HG03108 (cell line): ENCODE data around the gene POLD4.

Experiments used
- ATAC-seq: cut with Tn5 transposase; IDR thresholded peaks from one replicate; pipeline ENCODE4 v1.9.1; 2021; ENCODE audit warnings: moderate library complexity; ENCODE audit not compliant: unreplicated experiment

The POLD4 gene

DNA sequence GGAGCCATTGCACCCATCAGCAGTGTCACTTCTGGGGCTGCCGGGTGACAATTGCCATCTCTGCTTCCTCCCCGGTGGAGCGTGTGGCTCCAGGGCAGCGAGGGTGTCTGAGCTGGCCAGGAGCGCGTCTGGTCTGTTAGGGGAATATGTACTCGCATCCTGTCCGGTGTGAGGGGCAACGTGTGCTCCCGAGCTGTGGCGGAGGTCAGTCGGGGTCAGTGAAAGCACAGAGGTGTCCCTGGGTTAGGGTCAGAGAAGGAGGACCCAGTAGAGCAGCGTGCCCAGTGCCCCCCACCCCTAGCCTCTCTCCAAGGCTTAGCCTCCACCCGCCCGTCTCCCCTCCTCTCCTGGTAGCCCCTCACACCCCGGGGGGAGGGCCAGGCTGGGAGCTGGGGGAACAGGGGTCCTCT is 18.6 kb upstream of the POLD4 start:
- ATAC-seq, result no peak

DNA sequence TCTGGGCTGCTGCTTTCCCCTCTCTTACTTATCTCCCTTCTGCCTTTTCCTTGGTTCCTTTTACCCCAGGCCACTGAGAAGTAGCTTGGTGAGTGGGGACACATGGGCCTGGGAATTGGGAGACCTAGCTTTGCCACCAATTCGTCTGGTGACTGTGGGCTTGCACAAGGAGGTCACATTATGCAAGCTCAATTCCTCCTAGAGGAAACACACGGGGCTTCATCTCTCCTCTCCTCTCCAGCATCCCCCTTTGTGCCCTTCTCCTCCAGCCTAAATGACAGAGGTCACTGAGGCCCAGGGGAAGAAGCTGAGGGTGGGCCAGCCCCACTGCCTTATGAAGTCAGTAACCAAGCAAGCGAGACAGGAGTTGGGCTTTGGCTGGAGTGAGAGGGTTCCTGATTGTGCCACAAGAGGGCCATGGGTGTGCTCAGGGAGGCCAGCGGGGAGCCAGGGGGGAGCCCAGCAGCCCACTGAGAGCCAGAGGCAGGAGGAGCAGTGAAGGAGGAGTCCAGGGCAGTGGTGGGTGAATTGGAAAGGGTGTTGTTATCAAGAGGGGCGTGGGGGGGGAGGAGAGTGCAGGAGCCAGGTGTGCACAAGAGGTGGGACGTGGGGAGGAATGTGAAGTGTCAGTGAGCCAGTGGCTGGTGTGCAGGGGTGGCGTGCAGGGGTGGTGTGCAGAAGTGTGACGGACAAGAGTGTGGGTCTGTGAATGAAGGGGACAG is 18.0 kb upstream of the POLD4 start:
- no peak for ATAC-seq

- no peak for ATAC-seq
These were observed 17.2 kb upstream of the POLD4 start for GRCh38 chr11:67370351-67371076.

DNA sequence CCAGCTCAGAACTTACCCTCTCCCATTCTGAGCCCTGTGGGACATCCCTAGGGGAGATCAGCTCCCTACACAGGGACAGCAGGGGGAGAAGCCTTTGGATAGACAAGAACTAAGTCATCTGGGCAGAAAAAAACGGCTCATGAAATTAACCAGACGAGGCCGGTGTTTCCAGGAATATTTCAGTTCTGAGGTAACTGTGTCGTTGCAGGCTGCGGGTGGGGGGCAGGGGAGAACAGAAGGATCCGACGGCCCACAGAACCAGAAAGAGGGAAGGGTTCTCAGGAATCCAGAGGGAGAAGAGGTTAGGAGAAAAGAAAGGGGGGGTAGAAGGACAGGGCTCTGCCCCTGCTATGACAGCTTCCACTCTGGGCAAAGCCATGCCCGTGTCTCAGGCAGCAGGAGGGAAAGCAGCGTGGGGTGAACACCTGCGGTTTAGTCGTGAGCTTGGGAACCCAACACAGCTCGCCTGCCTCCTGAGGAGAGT is 16.5 kb upstream of the POLD4 start:
- no peak for ATAC-seq

- ATAC-seq, result no peak
These were observed 15.9 kb upstream of the POLD4 start for GRCh38 chr11:67369275-67369674.

DNA sequence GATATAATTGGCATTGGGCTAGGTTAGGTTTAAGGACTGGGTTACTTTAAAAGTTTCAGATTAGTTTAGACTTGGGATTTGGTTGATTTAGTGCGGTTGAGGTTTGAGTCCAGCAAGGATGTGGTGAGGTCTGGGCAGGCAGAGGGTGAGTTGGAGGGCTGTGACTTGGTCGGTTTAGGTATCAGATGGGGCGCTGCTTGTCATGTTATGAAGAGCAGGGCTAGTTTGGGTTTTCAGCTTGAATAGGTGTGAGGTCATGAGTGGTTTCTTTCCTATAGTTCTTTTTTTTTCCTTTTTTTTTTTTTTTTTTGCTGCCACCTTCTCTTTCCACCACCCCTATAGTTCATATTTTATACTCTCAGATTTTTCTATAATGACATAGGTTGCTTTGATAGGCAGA is 15.3 kb upstream of the POLD4 start:
- ATAC-seq, result no peak

DNA sequence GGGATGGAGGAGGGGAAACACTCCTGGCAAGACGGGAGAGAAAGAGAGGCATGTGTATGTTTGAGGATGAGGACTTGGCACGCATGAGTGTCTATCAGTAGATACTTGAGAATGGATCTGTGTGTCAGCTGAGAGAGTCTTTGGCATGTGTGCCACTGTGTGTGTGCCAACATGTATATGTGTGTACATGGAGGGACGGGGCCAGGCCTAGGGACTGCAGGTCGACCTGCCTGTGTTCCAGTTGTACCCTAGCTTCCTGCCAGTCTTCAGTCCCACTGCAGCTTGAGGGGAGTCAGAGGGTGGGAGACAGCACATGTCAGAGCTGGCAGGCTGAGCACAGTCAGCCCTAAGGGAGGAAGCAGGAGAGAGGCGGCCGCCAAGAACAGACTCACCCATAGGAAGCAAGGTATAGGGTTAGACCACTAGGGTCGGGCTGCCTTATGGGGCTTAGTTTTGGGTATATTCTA is 14.4 kb upstream of the POLD4 start:
- no peak for ATAC-seq

GRCh38 chr11:67366961-67367760 is 13.8 kb upstream of the POLD4 start:
- no peak for ATAC-seq

- ATAC-seq, result no peak
These were observed 13.2 kb upstream of the POLD4 start for GRCh38 chr11:67366546-67366945.

DNA sequence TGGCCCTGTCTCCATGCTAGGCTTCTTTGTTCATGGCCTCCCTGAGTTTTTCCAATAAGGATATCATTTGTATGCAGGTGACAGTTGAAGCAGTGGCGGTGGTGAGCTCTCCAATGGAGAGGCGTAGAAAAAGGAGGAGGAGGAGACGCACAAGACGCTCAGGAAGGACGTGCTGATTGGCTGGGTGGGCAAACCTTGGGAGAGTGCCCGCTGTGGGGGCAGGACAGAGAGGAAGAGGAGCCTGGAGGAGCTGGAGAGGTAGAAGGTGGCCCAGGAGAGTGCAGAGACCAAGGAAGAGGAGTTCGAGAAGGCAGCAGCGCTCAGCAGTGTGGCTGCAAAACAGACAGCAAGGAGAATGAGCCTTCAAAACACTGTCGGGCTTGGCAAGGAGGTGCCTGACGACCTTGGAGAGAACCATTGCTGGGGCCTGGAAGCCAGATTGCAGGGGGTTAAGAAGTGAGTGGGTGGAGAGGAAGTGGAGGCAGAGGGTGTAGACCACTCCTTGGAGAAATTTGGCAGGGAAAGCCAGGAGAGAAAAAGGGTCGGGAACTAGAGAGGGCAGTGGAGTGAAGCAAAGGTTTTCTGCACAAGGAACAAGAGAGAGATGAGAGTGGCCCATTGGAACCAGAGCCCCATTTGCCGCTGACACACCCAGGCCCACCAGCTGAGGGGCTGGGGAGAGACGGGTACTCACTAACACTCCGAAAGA is 12.5 kb upstream of the POLD4 start:
- no peak for ATAC-seq

- ATAC-seq, result no peak
These were observed 11.7 kb upstream of the POLD4 start for GRCh38 chr11:67364783-67365722.

GRCh38 chr11:67364169-67364568 is 10.8 kb upstream of the POLD4 start:
- ATAC-seq, result no peak

DNA sequence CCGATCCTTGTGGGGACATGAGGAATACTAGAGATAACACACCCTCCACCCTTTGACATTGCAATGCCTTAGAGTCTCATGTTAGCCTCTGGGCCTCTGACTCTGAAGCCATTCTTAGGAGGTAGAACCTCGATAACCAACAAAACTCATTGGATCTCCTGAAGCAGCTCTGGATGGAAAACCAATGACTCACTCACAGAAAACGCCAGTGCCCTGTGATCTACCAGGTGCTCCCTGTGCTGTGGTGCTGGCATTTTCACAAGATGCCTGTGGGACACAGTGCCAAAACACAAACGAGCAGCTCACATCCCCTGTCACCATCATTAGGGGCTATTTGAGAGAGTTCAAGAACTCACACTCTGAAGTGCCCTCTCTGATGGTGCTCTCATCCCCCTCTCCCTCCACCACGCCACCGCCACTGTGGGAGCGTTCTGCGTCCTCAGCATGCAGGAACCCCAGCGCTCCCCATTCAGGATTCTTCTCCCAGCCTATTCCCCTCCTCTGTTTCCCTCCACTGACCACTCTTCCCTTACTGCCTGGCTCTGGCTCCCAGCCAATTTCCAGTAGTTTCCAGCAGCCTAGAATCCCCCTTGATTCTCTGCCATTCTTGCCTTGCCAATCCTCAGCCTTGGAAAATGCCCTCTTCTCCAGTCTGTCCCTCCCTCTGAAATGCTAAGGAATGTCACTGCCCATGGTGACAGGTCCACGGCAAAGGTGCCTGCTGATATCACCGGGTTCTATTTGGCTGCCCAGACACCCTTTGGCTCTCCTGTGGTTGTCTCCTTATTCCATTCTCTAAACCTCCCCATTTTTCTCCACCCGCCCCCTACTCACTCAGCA is 4.7 kb upstream of the POLD4 start:
- no peak for ATAC-seq

GRCh38 chr11:67356864-67357561 is 3.7 kb upstream of the POLD4 start:
- no peak for ATAC-seq

DNA sequence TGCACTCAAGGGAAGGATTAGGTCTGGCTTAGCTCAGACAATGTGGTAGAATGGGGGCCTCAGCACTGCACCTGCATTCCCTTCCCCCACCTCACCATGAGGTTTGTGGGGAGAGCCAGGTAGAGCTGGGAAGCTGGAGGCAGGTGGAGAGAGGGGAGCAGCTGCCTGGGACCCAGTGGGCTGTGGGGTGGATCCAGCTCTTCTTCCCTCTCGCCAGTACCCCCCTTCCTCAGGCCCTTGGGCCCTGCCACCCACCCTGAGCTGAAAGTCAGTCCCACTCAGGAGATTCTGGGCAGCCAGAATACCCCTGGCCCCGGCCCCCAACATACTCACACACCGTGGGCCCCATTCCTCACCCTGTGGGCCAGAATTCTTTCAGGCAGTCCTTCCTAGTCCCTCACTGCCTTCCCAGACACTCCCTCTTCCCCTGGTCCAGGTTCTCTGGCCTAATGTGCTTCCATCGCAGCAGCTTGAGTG is 3.1 kb upstream of the POLD4 start:
- no peak for ATAC-seq

DNA sequence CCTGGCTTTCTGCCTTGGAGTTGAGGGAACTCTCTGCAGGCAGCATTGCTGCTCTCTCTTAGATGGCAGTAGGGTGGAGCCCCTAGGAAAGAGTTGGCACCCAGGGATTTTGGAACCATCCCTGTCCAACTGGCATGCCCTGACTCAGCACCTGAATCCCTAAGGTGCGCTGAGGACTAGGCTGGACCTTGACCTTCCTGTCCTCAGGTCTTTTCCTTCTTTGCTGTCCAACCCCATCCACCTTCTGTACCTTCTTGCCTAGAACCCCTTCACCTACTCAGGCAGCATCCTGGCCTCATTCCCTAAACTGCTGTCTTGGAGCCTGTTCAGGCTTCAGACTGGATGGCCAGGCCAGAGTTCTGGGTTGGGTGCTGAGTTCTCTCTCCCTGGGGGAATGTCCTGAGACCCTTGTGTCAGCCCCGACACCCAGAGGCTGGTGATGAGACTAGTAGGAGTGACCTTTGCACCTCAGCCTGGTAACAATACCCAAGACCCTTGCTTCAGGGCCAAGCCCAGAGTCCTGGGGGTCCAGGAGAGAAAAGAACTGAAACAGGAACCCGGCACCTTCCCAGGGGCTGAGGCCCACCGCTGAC is 2.5 kb upstream of the POLD4 start:
- no peak for ATAC-seq

GRCh38 chr11:67355023-67355793 is 1.9 kb upstream of the POLD4 start:
- ATAC-seq, result no peak
